HepG2 (cell line): ENCODE results near the gene NAT9. TPM values are rescaled to one million over a fixed set of nuclear protein-coding genes. Genes with fewer than 3 reads are reported as not detected.

ENCODE experiments used
- ATAC-seq: fragments of 200-7000 bp; cut with Tn5 transposase; 3 replicates; pipeline ENCODE4 v1.9.1; 2020; ENCODE audit warnings: mild to moderate bottlenecking, moderate library complexity
- BruUV-seq: library from RNA; stranded (reverse); fragments of 400-500 nt; replicated peaks from 2 replicates; lab custom pipeline; 2021; lab: Mats Ljungman, UMichigan
- CTCF ChIA-PET: fragments of 300-600 bp; formaldehyde crosslinking; extraction: SDS; loops from one replicate; lab custom pipeline; 2021; ENCODE audit warnings: low total read pairs, inconsistent platforms, low intra/inter-chr PET ratio; lab: Yijun Ruan, JAX
- POLR2A ChIA-PET: fragments of 350-600 bp; sonication (Branson Sonifier 250); formaldehyde crosslinking; loops from one replicate; lab custom pipeline; 2020; ENCODE audit warnings: antibody characterized with exemption, inconsistent platforms; lab: Yijun Ruan, JAX
- DNase-seq: peaks from one replicate; pipeline ENCODE4 v3.0.0-alpha.2; 2015; ENCODE audit warnings: low spot score
- FAIRE-seq: peaks from 3 replicates; lab custom pipeline; 2011; peaks lifted over from hg19 to GRCh38; lab: Jason Lieb, UNC
- H2AFZ ChIP-seq: one replicate; pipeline ENCODE4 v1.6.1; 2011; ENCODE audit warnings: low read length, inconsistent platforms
- H3K27ac ChIP-seq: fragments of 300-600 bp; 3 replicates; pipeline ENCODE4 v1.8.0; 2011; ENCODE audit warnings: mixed run types, mild to moderate bottlenecking, mixed read lengths, low read length, inconsistent platforms; ENCODE audit not compliant: insufficient read depth; ENCODE audit errors: extremely low read length
- H3K27me3 ChIP-seq, 2 experiments: fragments of 200-600 bp in 1 of 2; 2 replicates in 1 of 2; 3 replicates in 1 of 2; pipeline versions ENCODE4 v1.6.0 to v1.8.0; 2011; ENCODE audit warnings: low read length in 2 of 2, mild to moderate bottlenecking in 2 of 2, moderate library complexity in 2 of 2, inconsistent platforms in 1 of 2; ENCODE audit not compliant: insufficient read depth in 2 of 2, control insufficient read depth in 1 of 2
- H3K36me3 ChIP-seq, 2 experiments: fragments of 200-600 bp in 1 of 2; replicated peaks in 1 of 2; 2 replicates in 1 of 2; 3 replicates in 1 of 2; pipeline versions ENCODE4 v1.5.1 to v1.8.0; 2011; ENCODE audit warnings: low read length in 2 of 2, inconsistent platforms in 1 of 2; ENCODE audit not compliant: insufficient read depth in 2 of 2, control insufficient read depth in 1 of 2
- H3K4me1 ChIP-seq: 2 replicates; pipeline ENCODE4 v1.5.1; 2012; ENCODE audit warnings: low read length, inconsistent platforms; ENCODE audit not compliant: insufficient read depth
- H3K4me2 ChIP-seq: 2 replicates; pipeline ENCODE4 v1.6.0; 2011; ENCODE audit warnings: low read depth, low read length, inconsistent platforms
- H3K4me3 ChIP-seq, 3 experiments: fragments of 200-600 bp in 1 of 3; sonication (generic), shearing (Covaris generic) in 1 of 3; replicated peaks in 1 of 3; 2 replicates each; pipeline ENCODE4 v1.5.1; 2011 to 2016; ENCODE audit warnings: low read length in 3 of 3, inconsistent platforms in 2 of 3, low read depth in 2 of 3, mild to moderate bottlenecking in 2 of 3, control low read depth in 1 of 3, mixed read lengths in 1 of 3; ENCODE audit not compliant: insufficient read depth in 1 of 3
- H3K79me2 ChIP-seq: one replicate; pipeline ENCODE4 v1.6.1; 2011; ENCODE audit warnings: low read length, inconsistent platforms; ENCODE audit not compliant: insufficient read depth
- H3K9ac ChIP-seq: 2 replicates; pipeline ENCODE4 v1.6.0; 2011; ENCODE audit warnings: mild to moderate bottlenecking, low read depth, low read length, inconsistent platforms; ENCODE audit not compliant: insufficient read depth
- H3K9me3 ChIP-seq: 2 replicates; pipeline ENCODE4 v1.5.1; 2012; ENCODE audit warnings: mild to moderate bottlenecking, low read length
- H4K20me1 ChIP-seq: 2 replicates; pipeline ENCODE4 v1.6.0; 2011; ENCODE audit warnings: inconsistent platforms, mild to moderate bottlenecking, low read length, moderate library complexity; ENCODE audit not compliant: insufficient read depth
- KLF6 ChIP-seq: IDR thresholded peaks from 2 replicates; pipeline ENCODE4 v1.8.0; 2016; ENCODE audit warnings: missing biosample characterization, missing genetic modification reagents
- NFKBIZ ChIP-seq: IDR thresholded peaks from 2 replicates; pipeline ENCODE4 v1.6.1; 2018; ENCODE audit warnings: missing genetic modification reagents, missing compliant biosample characterization
- WGBS: methylation state at CpG from one replicate; pipeline ENCODE4 v1.1.6; 2017; ENCODE audit warnings: low lambda C conversion rate; 5-methylcytosine and 5-hydroxymethylcytosine counted together
- in situ Hi-C: cut with HindIII; loops from 2 replicates; pipeline ENCODE4 v1.10.0; 2017; ENCODE audit warnings: low pct_unique_long_range_greater_than_20kb; ENCODE audit not compliant: extremely low pct_ligation_motif_present
- intact Hi-C: fragments of 100-400 bp; cut with micrococcal nuclease; formaldehyde crosslinking; loops from one replicate; pipeline ENCODE4 v1.10.0; 2022; ENCODE audit not compliant: unreplicated experiment
- polyA plus RNA-seq, 8 experiments: library from polyadenylated mRNA; depleted of rRNA in 3 of 8; stranded (reverse) in 7 of 8; unstranded in 1 of 8; fragments of >200 nt; fragmentation: Illumina TruSeq in 4 of 8; extraction: Trizol in 4 of 8; gene quantifications; 2 replicates each; pipeline versions ENCODE4 v1.2.1 to v1.2.3, GENCODE V29; 2011 to 2016; ENCODE audit warnings: low read depth in 4 of 8, missing spikeins in 1 of 8, mixed read lengths in 1 of 8; ENCODE audit not compliant: insufficient read depth in 1 of 8
- total RNA-seq, 5 experiments: library from RNA; depleted of rRNA; stranded (reverse); fragments of >200 nt; fragmentation: Illumina TruSeq; extraction: Trizol; gene quantifications; 2 replicates each; pipeline ENCODE4 v1.2.3, GENCODE V29; 2016; ENCODE audit warnings: low read depth in 1 of 5
- TF ChIP-seq, protein P1 (sequence below): IDR thresholded peaks from 2 replicates; pipeline ENCODE4 v1.6.1; 2016; ENCODE audit warnings: mild to moderate bottlenecking
- TF ChIP-seq, protein P2 (sequence below): IDR thresholded peaks from 2 replicates; pipeline ENCODE4 v1.6.1; 2016; ENCODE audit warnings: missing biosample characterization, missing genetic modification reagents, low read depth
- TF ChIP-seq, protein P3 (sequence below): sonication (generic); formaldehyde crosslinking; IDR thresholded peaks from 2 replicates; pipeline ENCODE4 v1.8.1; 2023; ENCODE audit warnings: mild to moderate bottlenecking, moderate library complexity, missing genetic modification reagents

Gene NAT9
- total and polyA plus RNA-seq, 2 of the 13 experiments (the other 11 are each of a cell fraction or from before 2014, with no cell fraction given): 39.7 to 44.2 TPM

DNA sequence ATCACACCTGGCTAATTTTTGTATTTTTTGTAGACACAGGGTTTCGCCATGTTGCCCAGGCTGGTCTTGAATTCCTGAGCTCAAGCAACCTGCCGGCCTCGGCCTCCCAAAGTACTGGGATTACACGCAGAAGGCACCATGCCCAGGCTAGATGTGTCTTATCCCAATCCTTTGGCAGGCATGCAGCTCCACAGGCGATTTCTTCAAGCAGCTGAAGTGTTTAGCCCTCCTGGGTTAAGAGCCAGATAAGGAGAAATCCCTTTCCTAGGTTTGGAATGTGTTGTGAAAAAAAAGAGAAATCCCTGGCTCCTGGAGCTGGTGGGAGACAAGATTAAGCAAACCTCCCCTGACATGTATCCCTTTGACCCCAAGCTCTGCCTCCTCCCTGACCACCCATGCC is 29.8 kb downstream of the NAT9 start:
- ATAC-seq (no peak), DNase-seq (no peak), FAIRE-seq (no peak)
- ChIA-PET POLR2A (interaction anchor here (2.9 to 21.5 kb wide), 4 partner anchors 9 to 127 kb away, joined by 7 to 1459 read pairs (median 46); partner anchors contain the start of genes FDXR, NAT9 and RAB37), CTCF (interaction anchor here (4.0 to 9.0 kb wide), 2 partner anchors 26 to 35 kb away, joined by 103 to 219 read pairs; partner anchors contain the start of gene NAT9)
- Histone ChIP-seq H3K27me3 (peaks cover 0 to 15% of the 10 kb centered on the region in 2 experiments; a peak in 2 of 5 replicates), H3K4me2 (peak overlapping the region; percentile 87), H3K4me1 (peaks cover 59% of the 10 kb centered on the region), H4K20me1 (no peaks in the 10 kb centered on the region), H3K27ac (no peak overlapping the region), H3K9me3 (no peaks in the 10 kb centered on the region), H2AFZ (no peak overlapping the region), H3K9ac (peak overlapping the region; percentile 16; the same call in 1 of the 2 replicates), H3K36me3 (no peaks in the 10 kb centered on the region; a peak in 1 of 5 replicates), H3K4me3 (peak overlapping the region in 2 of 3 experiments; percentile 6 to 99; a peak in 3 of 6 replicates), H3K79me2 (peaks cover 30% of the 10 kb centered on the region)
- 17% methylated on average over 5 of the region's 5 CpGs for WGBS
- intact Hi-C loops (no loop called here), in situ Hi-C loops (loop anchor here (5.0 kb wide), 1 partner anchor 36 kb away; no protein-coding TSS in a partner anchor)
- TF ChIP-seq, protein P1, sequence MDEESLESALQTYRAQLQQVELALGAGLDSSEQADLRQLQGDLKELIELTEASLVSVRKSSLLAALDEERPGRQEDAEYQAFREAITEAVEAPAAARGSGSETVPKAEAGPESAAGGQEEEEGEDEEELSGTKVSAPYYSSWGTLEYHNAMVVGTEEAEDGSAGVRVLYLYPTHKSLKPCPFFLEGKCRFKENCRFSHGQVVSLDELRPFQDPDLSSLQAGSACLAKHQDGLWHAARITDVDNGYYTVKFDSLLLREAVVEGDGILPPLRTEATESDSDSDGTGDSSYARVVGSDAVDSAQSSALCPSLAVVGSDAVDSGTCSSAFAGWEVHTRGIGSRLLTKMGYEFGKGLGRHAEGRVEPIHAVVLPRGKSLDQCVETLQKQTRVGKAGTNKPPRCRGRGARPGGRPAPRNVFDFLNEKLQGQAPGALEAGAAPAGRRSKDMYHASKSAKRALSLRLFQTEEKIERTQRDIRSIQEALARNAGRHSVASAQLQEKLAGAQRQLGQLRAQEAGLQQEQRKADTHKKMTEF (CRISPR knock-in tag): 0 out of 2 replicates have a peak, but pooled peaks have one; percentile 21
- TF ChIP-seq, protein P2, sequence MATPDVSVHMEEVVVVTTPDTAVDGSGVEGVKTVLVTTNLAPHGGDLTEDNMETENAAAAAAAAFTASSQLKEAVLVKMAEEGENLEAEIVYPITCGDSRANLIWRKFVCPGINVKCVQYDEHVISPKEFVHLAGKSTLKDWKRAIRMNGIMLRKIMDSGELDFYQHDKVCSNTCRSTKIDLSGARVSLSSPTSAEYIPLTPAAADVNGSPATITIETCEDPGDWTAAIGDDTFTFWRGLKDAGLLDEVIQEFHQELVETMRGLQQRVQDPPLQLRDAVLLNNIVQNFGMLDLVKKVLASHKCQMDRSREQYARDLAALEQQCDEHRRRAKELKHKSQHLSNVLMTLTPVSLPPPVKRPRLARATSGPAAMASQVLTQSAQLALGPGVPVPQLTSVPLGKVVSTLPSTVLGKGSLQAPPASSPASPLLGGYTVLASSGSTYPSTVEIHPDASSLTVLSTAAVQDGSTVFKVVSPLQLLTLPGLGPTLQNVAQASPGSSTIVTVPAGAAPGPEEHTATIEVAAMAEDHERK (CRISPR knock-in tag): no peak
- TF ChIP-seq, protein P3, sequence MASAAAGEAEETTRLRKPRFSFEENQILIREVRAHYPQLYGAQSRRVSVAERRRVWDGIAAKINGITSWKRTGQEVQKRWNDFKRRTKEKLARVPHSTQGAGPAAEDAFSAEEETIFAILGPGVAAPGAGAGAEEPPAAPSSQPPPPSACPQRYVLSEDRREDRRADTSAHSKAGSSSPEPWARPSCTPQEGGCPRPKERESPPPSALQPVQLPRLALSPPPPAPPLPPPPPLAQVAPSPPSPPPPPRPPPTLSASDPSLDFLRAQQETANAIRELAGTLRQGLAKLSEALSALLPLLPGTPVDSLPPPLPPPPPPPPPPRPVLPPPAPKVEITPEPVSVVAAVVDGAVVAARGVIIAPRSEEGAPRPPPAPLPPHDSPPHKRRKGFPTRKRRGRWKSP (CRISPR knock-in tag): no peak
- no peak for TF ChIP-seq NFKBIZ
- TF ChIP-seq KLF6: no peak
- BruUV-seq: no TSS peak
